Measurements from ENCODE around the gene FMNL2.

GRCh38 chr2:152485954-152486736, 151.2 kb downstream of the FMNL2 start:
- TF ChIP-seq CTCF (IDR thresholded peaks at IDR 0.05) (no peak), POLR2A (IDR thresholded peaks at IDR 0.05) (no peak)

All from stomach (tissue), 4 donors.